SU-DHL-6 (cell line): ENCODE results near the gene CFDP1.

ENCODE experiments used
- CTCF ChIP-seq: fragments of 200-600 bp; sonication (generic); IDR thresholded peaks from one replicate; pipeline ENCODE4 v1.5.1; 2017; ENCODE audit warnings: antibody characterized with exemption, mild to moderate bottlenecking, low read length, moderate library complexity; ENCODE audit not compliant: insufficient read depth, poor library complexity, severe bottlenecking
- EZH2phosphoT487 ChIP-seq: fragments of 200-600 bp; sonication (generic), shearing (Covaris generic); conservative IDR thresholded peaks from 2 replicates; pipeline ENCODE4 v1.6.1; 2018; ENCODE audit warnings: mild to moderate bottlenecking, antibody characterized with exemption, low read length, moderate library complexity, mixed read lengths

GRCh38 chr16:75420987-75421819 lies 12.1 kb downstream of the CFDP1 start:
- TF ChIP-seq CTCF (no peak), EZH2phosphoT487 (no peak)
